Left lung (tissue), 10 donors: ENCODE results near the gene RAP1GAP. TPM values are rescaled to one million over a fixed set of nuclear protein-coding genes. Genes with fewer than 3 reads are reported as not detected.

Experiments
- ATAC-seq: fragments of 200-7000 bp; cut with Tn5 transposase; one replicate; pipeline ENCODE4 v1.9.1; 2020; ENCODE audit warnings: moderate library complexity
- DNase-seq, 4 donors: peaks; one replicate each; pipeline ENCODE4 v3.0.0-alpha.2; 2013 to 2020
- H3K27ac ChIP-seq, 2 donors: fragments of 200-600 bp; sonication (generic) in 1 of 2; one replicate each; pipeline versions ENCODE4 v1.5.0 to v1.8.0; 2020 to 2021
- H3K27me3 ChIP-seq, 2 donors: fragments of 200-600 bp; sonication (generic) in 1 of 2; one replicate each; pipeline versions ENCODE4 v1.5.0 to v1.8.0; 2020 to 2021
- H3K36me3 ChIP-seq, 2 donors: fragments of 200-600 bp; sonication (generic) in 1 of 2; one replicate each; pipeline versions ENCODE4 v1.5.0 to v1.8.0; 2020 to 2021
- H3K4me1 ChIP-seq, 2 donors: fragments of 200-600 bp; one replicate each; pipeline ENCODE4 v1.8.0; 2021
- H3K4me3 ChIP-seq, 2 donors: fragments of 200-600 bp; sonication (generic) in 1 of 2; one replicate each; pipeline versions ENCODE4 v1.5.0 to v1.8.0; 2020 to 2021; ENCODE audit warnings: mild to moderate bottlenecking in 1 of 2
- H3K9me3 ChIP-seq, 2 donors: fragments of 200-600 bp; sonication (generic) in 1 of 2; one replicate each; pipeline versions ENCODE4 v1.5.0 to v1.8.0; 2020 to 2021
- CTCF ChIP-seq, 2 donors: fragments of 200-600 bp; sonication (generic) in 1 of 2; IDR thresholded peaks; one replicate each; pipeline versions ENCODE4 v1.5.0 to v1.8.0; 2021; ENCODE audit warnings: antibody characterized with exemption in 2 of 2
- intact Hi-C, 2 donors: fragments of 100-400 bp; cut with DNase I; formaldehyde crosslinking; loops; one replicate each; pipeline versions ENCODE4 v1.11.2 to v1.14.2; 2022
- polyA plus RNA-seq, 6 donors: library from polyadenylated mRNA; unstranded; fragments of 120-200 nt; gene quantifications; one replicate each; pipeline ENCODE4 v1.2.1, GENCODE V29; 2013; ENCODE audit not compliant: insufficient read length in 6 of 6
- total RNA-seq, 2 donors: library from RNA; stranded (reverse); fragmentation: NEBNext Ultra II Directional; extraction: Animal tissue kit (Norgen Biotek cat#: 25700); gene quantifications; one replicate each; pipeline ENCODE4 v1.2.1, GENCODE V29; 2021
- donor health status: DM: no; HTN: yes; CAD: no.
- donor health status: DM: no; HTN: no; CAD: no.

Gene RAP1GAP
- total and polyA plus RNA-seq, 8 donors, result 20.7 to 59.3 (median 45.2) TPM

GRCh38 chr1:21644906-21645305 is 24.3 kb downstream of the RAP1GAP start:
- DNase-seq (no peak), ATAC-seq (no peak)
- no peaks in the 10 kb centered on the region for H3K9me3 ChIP-seq
- no peaks in the 10 kb centered on the region for H3K36me3 ChIP-seq
- H3K27ac ChIP-seq, result no peak overlapping the region
- H3K27me3 ChIP-seq, result peaks cover 0 to 70% of the 10 kb centered on the region in 2 donors
- H3K4me1 ChIP-seq, result no peaks in the 10 kb centered on the region
- no peak overlapping the region for H3K4me3 ChIP-seq
- intact Hi-C loops, result no loop called here
- no peak for TF ChIP-seq CTCF (IDR thresholded peaks at IDR 0.05)

GRCh38 chr1:21644348-21644747 is 24.8 kb downstream of the RAP1GAP start:
- Histone ChIP-seq H3K27me3 (peaks cover 0 to 70% of the 10 kb centered on the region in 2 donors), H3K4me1 (peaks cover 0 to 2% of the 10 kb centered on the region in 2 donors), H3K9me3 (no peaks in the 10 kb centered on the region), H3K27ac (no peak overlapping the region), H3K36me3 (no peaks in the 10 kb centered on the region), H3K4me3 (no peak overlapping the region)
- intact Hi-C loops, result no loop called here
- ATAC-seq (no peak), DNase-seq (no peak)
- no peak for TF ChIP-seq CTCF (IDR thresholded peaks at IDR 0.05)

- TF ChIP-seq CTCF (IDR thresholded peaks at IDR 0.05), result no peak
- DNase-seq (no peak), ATAC-seq (no peak)
- no peaks in the 10 kb centered on the region for H3K36me3 ChIP-seq
- intact Hi-C loops, result no loop called here
- H3K27me3 ChIP-seq, result peaks cover 0 to 68% of the 10 kb centered on the region in 2 donors
- no peak overlapping the region for H3K27ac ChIP-seq
- H3K4me1 ChIP-seq, result peaks cover 0 to 8% of the 10 kb centered on the region in 2 donors
- H3K4me3 ChIP-seq, result no peak overlapping the region
- no peaks in the 10 kb centered on the region for H3K9me3 ChIP-seq
Measured at GRCh38 chr1:21643624-21644023, 25.5 kb downstream of the RAP1GAP start.

- no peak for DNase-seq
- intact Hi-C loops, result no loop called here
- no peaks in the 10 kb centered on the region for H3K36me3 ChIP-seq
- no peak overlapping the region for H3K4me3 ChIP-seq
- H3K27ac ChIP-seq, result no peak overlapping the region
- peaks cover 0 to 8% of the 10 kb centered on the region in 2 donors for H3K4me1 ChIP-seq
- H3K27me3 ChIP-seq, result peaks cover 0 to 54% of the 10 kb centered on the region in 2 donors
- no peak for ATAC-seq
- H3K9me3 ChIP-seq, result no peaks in the 10 kb centered on the region
- no peak for TF ChIP-seq CTCF (IDR thresholded peaks at IDR 0.05)
Measured at GRCh38 chr1:21641967-21642739, 27.0 kb downstream of the RAP1GAP start.

- Histone ChIP-seq H3K4me1 (peaks cover 0 to 8% of the 10 kb centered on the region in 2 donors), H3K4me3 (no peak overlapping the region), H3K36me3 (no peaks in the 10 kb centered on the region), H3K27me3 (peaks cover 0 to 48% of the 10 kb centered on the region in 2 donors), H3K9me3 (no peaks in the 10 kb centered on the region), H3K27ac (no peak overlapping the region)
- DNase-seq (no peak), ATAC-seq (no peak)
- no peak for TF ChIP-seq CTCF (IDR thresholded peaks at IDR 0.05)
- intact Hi-C loops, result no loop called here
Measured at GRCh38 chr1:21641537-21641936, 27.6 kb downstream of the RAP1GAP start.
